A172 (cell line): ENCODE results near the gene MPRIP. TPM values are rescaled to one million over a fixed set of nuclear protein-coding genes. Genes with fewer than 3 reads are reported as not detected.
"Not testable (repeated sequence)": the region's sequence is repeated elsewhere in the genome, so short reads cannot be mapped to it uniquely, and the experiment has no call there.

Experiments
- DNase-seq: peaks from one replicate; pipeline ENCODE4 v3.0.0-alpha.2; 2015; ENCODE audit warnings: low spot score
- total RNA-seq: library from RNA; depleted of rRNA; stranded (reverse); fragments of >200 nt; shearing (Covaris generic); gene quantifications from 2 replicates; pipeline ENCODE4 v1.2.3, GENCODE V29; 2014

Gene MPRIP
- total RNA-seq, 1 experiment from 2014 or later: 299 TPM

DNA sequence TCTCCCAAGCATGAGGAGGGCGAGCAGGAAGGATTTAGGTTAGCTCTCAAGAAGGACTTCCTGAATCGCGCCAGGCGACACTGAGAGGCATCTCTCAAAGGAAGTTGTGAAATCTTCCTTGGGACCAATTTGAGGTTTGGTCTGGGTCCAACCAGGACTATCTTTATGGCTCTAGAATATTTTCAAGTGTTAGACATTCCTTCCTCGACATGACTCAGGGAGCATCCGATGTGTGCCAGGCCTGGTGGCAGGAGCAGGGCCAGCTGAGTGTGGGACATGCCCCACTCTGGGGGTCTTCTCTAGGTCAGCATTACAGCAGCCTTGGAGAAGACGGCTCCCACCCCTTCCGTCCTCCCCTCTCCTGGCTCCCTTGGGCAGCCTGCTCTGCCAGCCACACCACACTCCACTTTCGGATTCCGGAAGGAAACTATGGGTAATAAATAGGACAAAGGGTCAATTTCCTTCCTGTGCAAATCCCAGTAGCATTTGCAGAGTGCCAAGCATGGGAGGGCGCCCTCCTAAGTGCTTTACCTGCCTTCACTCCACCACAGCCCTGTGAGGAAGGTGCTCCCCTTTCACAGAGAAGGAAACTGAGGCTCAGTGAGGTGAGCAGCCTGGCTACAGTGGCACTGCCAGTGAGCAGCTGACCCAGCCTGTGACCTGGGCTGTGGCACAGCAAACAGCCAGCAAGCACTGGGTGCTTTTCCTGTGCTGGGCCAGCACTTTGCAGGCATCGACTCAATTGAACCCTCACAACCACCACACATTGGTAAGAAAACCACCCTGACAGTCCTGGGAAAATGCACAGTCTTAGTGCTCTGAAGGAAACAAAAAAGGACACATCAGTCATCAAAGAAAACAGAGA lies 31.0 kb upstream of the MPRIP start:
- peak; percentile 97 for DNase-seq

DNA sequence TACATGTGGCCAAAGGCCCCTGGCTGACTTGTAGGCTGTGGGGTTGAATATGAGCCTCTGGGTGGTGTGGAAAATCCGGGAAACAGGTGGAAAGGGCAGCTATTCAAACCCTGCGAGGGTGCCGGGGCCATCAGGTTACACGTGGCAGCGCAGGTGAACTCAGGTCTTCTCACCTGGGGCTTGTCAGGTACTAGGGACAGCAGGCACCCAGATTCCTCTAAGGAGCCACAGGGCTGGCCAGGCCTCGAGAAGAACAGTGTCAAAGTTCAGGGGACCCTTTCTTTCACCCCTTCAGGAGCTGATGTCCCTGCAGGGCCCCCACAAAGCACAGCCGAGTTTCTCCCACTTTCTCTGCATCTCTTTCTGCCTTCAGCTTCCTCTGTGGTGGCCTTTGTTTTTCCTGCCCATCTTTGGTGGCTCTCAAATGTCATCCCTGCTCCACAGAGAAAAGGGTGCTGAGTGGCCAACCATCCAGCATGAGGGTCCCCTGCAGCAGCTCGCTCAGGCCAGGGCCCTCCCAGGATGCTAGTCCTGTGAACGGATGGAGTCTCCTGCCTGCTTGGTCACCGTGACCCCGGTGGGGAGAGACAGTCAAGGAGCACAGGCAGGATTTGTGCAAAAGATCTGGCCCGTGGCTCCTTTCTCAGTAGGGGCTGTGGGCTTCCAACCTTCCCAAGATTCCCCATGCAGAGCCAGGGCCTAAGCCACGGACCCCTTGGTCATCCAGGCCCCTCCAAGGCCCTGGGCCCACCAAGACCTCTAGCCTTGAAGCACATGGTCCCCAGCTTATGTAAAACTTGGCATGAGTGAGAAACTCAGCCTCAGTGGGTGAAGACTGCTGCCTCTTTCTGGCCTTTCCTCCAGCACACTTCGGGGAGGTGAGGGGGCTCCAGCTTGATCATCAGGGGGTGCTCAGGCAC lies 28.2 kb upstream of the MPRIP start:
- DNase-seq: not testable (repeated sequence)

DNA sequence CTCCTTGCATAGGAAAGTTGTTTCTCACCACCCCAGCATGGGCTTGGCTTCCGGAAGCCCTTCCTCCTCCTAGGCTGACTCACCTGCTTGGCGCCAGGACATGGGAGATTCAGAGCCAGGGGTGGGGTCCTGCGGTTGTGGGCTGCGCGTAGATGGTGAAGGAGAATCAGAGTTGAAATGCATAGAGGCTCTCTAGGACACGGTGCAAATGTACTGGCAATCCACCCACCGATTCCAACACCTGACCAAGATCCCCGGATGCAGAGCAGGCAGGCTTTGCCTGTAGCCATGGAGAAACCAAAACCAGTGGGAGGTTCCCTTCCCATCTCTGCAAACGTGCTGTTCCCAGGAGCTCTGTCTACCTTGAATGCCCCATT lies 27.5 kb upstream of the MPRIP start:
- DNase-seq: peak; percentile 94

DNA sequence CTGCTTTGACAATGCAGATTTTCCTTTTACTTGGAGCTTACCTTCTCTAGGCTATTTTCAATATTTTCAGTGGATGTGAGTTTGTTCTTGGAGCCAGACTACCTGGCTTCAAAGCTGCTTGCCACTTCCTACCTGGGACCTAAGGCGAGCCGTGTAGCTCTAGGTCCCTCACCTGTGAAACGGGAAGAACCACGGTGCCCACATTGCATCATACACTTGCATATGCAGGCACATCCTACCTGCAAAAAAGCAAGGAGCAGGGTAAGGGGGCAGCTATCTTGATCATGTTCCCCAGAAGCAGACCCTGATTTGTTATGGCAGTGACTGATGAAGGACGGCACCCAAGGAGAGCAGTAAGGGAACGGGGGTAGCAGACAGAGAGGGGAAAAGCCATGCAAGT lies 27.0 kb upstream of the MPRIP start:
- DNase-seq: no peak

DNA sequence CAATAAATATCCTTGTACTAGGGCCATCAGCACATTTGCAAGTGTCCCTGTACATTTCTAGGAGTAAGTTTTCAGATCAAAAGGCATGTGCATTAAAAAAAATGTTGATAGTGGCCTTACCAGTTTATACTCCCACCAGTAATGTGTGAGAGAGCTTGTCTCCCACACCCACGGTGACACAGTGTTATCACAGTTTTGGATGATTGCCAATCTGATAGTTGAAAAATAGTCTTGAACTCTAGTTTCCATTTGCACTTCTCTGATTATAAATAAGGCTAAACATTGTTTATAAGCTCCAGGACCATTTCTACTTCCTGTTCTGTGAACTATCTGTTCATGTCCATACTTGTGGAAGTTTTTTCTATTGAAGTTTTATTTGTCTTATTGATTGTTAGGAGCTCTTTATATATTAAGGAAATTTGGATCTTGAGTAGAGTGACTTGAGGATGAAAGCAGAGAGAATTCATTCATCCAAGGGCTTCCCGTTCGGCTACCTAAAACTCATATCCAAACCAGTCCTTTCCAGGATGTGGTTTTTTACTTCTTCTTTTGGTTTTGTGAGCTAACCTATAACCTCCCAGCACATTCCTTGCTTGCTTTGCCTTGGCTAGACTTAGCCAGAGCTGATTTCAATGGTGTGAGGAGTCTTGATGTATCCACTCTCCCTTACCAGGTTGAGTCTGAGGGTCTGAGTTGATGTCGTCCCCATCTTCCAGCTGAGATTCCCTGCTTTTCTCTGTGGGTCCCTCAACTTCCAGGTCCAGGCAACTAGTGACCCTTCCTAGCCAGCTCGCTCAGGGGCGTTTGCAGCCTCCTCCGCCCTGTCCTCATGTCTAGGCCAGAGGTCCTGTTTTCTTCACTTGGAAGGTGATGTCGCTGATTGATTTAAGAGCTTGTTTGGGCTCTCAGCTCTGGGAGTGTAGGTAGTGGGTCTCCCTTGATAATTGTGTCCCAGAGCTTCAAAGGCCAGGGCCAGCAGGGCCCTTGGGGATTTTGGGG lies 25.8 kb upstream of the MPRIP start:
- DNase-seq: not testable (repeated sequence)

DNA sequence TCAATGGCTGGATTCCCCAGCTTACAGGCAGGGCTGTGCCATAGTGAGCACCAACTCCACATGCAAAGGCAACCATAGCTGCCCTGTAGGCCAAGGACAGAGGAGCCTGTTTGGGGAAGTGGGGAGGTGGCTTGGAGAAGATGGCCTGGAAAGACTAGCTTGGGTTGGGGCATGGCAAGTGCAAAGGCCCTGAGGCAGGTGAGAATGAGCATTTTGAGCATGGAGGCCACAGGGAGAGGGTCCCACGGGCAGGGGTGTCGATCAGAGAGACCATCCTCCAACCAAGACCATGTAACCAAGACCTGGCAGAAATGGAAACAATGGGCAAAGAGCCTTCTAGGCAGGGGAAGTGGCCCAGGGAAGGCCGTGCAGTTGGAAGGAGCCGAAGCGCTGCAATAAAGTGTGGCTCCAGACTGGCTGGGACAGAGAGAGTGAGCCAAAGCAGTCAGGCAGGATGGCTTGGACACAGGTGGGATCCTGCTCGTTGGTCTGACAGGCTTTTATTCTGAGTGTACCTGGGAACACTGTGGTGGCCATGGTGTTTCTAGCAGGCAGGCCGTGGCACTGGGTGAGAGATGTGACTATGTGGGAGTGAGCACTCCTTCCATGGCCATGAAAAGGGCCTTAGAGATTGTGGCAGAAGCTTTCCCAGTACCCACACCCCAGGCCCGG lies 24.8 kb upstream of the MPRIP start:
- no peak for DNase-seq

DNA sequence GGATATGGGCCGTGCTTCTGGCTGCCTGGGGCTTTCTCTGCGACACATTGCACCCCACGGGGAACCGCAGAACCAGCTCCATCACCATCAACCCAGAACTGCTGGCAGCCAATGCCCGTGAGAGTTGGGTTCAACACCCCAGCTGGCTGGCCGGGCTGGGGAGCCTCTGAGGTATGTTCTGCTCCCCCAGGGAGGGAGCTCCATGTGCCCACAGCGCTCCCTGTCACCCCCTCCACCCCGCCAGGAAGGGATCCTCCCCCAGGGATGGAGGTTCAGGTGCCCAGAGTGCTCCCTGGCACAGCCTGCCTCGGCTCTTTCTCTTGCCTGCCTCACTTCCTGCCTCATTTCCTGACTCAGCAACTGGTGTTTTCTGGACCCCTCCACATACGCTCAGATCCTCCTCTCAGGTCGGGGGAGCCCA lies 24.2 kb upstream of the MPRIP start:
- no peak for DNase-seq

DNA sequence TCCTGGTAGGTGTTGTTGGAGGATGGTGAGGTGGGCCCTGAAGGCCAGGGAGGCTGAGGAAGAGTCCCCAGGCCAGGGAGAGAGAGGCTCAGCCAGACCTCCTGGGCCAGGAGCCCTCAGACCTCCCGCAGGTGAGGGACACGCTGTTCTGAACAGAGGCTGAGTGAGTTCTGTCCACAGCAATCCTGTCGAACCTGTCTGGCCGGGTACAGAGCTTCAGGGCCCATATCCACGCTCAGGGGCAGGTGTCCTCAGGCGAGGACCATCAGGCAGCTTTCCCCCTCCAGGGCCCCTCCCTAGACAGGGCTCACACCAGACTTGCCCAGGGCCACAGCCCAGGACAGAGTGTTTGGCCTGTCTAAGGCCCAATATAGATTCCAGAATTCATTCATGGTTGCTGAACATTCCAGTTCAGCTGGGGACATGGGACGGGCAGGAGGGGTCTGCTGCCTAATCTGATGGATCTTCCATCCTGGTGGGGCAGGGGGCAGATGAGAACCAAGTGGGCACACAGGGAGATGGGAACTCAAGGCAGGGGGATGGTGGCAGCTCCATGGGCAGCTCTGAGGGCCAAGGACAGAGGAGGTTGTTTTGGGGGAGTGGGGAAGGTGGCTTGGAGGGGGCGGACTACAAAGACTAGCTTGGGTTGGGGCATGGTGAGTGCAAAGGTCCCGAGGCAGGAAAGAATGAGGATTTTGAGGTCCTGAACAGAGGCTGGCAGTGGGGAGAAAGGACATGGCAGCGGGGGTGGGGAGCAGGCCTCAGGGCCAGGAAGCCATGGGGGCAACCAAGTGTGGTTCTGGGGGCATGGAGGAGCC lies 23.4 kb upstream of the MPRIP start:
- DNase-seq: no peak

DNA sequence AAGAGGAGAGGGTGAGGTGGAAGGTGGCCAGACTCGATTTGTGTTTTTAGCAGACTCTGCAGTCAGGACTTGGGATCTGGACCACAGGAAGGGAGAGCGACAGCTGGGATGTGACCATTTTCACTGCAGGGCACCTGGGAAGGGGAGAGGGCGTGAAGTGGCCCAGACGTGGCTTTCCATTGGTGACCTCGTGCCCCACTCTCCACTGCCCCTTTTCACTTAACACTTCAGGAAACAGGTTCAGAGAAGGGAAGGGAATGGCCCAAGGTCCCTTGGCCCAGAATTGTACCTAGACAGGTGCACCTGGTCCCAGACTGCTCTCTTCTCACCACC lies 22.9 kb upstream of the MPRIP start:
- no peak for DNase-seq

DNA sequence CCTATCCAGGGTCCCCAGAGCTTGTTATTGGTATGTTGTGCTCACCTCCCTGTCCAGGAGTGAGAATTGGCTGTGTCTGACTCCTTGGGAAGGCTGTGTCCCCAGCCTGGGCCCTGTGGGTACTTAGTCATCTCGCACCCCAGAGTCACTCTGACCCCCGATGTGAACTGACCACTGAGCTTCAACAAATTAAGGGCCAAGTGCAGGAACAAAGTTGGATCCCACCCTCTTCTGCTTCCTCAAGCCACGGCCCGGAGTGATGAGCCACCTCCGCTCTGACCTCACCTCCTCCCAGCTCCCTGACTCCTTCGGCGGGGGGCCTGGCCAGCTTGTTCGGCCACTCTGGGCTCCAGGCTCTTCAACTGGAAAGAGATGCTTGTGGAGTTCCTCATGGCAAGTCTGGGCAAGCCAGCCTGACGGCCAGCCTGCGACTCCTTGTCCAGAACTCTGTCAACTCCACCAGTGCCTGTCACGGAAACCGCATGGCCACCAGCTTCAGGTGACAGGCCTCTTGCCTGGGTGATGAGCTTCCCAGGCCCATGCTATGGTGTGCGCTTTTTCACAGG lies 22.3 kb upstream of the MPRIP start:
- no peak for DNase-seq

DNA sequence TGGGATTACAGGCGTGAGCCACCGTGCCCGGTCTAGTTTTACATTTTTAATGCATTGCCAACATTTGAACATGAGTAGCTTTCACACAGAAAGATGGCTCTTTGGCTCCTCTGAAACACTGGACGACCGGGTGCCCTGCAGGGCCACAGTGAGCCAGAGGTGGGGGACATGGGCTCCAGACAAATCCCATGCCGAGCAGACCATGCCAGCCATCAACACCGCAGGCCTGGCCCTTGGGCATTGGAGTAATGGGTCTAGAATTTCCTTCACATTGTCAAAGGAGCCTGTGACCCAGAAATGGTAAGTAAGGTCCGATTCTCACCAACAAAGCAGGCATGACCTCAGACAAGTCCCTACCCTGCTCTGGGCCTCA lies 21.4 kb upstream of the MPRIP start:
- DNase-seq: no peak

DNA sequence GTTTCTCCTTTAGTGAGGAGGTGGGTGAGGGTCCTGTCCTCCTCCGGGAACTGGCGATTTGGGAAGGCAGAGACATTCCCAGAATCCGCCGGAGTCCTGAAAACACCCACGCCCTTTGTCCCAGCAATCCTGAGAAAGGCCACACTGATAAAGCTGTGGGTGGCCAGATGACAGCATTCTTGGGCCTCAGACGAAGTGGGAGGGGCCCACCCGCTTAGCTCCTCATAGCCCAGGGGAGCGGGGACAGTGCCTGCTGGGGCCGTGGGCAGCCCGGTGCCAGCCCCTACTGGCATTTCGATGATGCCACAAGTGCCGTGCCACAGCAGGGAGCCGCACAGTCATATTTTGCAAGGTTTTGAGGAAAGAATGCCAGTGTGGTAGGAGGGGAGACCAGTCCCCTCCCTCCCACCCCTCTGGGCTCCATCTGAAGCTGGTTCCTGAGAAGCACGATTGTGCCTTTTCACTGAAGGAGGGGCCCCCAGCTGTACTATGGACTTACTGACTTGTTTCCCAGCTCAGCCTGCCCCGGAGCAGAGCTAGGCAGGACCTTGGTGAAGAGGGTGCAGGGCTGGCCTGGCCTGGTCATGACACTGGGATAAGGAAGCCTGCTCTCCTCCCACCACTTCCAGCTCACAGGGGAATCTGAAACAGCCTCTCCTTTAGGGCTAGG lies 20.9 kb upstream of the MPRIP start:
- peak; percentile 95 for DNase-seq

DNA sequence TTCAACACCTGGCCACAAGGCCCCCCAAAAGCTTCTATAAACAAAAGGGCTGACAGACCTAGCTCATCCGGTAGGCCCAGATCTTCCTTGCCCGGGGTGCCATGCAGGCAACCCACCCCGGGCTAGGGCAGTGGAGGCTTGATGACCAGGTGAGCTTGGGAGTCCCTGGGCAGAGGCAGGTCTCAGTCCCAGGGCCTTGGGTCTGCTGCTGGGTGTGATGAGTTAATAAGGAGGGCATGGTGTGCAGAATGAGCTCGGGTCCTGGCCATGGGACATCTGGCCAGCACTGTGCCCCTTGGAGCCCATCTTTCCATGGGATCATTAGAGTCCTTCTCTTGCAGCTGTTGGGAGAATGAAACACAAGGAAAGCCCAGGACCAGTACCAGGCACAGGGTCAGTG lies 20.2 kb upstream of the MPRIP start:
- no peak for DNase-seq

DNA sequence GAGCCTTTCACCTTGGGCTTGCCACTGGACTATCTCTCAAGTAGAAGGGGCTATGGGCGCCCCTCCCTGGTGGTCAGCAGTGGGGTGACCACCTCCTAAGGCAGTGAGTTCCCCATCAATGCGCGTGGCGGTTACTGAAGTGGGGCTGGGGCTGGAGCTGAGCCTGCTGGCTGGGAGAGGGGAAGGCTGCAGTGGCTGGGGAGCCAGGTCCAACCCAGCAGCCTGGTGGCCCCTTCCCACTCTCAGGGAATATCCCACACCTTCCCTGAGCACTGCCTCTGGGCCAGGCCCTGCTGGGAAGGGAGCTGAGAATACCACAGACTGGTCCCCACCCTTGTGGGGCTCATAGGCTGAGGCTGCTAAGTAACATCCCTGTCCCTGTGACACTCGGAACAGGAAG lies 19.8 kb upstream of the MPRIP start:
- DNase-seq: no peak

DNA sequence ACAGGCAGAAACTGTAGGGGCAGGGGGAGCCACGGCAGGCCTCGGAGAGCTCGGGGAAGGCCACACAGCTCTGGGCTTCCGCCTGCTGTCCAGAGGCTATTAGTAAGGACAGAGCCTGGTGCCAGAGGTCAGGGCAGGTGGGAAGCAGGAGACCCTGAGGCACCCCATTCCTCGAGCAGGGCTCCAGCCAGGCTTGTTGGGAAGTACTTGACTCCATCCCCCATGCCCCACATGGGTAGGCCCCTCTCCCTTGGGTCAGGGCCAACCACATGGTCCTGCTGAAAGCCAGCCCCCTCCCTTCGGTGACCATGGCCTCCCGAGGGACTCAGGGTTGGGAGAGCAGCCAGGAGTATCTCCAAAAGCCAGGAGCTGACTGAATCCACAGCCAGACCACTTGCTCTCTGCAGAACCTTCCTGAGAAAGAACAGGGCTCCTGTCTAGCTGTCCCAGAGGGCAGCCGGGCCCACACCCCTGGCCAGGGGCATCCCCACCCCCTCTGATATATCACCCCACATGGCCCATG lies 17.4 kb upstream of the MPRIP start:
- DNase-seq: no peak

DNA sequence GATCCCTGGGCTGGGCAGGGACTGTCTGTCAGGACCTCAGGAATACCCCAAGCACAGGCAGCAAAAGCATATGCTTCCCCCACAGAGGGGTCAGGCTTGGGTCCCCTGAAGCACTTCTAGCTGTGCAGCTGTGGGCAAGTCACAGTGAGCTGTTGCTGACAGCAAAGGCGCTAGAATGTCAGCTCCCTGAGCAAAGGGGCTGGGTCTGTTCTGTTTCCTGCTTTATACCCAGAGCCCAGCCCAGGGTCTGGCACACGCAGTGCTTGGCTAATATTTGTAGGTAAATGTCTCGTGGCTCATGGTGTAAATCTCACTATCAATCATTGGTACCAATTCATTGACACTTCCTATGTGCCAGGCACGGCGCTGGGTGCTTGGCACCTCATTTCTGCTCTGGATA lies 16.6 kb upstream of the MPRIP start:
- no peak for DNase-seq

DNA sequence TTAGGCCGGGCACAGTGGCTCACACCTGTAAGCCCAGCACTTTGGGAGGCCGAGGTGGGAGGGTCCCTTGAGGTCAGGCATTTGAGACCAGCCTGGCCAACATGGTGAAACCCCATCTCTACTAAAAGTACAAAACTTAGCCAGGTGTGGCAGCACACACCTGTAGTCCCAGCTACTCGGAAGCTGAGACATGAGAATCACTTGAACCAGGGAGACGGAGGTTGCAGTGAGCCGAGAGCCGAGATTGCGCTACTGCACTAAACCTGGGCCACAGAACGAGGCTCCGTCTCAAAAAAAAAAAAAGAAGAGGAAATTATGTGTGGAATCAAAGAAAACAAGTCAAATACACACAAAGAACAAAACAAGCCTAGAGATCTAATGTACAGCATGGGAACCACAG lies 16.1 kb upstream of the MPRIP start:
- DNase-seq: no peak

DNA sequence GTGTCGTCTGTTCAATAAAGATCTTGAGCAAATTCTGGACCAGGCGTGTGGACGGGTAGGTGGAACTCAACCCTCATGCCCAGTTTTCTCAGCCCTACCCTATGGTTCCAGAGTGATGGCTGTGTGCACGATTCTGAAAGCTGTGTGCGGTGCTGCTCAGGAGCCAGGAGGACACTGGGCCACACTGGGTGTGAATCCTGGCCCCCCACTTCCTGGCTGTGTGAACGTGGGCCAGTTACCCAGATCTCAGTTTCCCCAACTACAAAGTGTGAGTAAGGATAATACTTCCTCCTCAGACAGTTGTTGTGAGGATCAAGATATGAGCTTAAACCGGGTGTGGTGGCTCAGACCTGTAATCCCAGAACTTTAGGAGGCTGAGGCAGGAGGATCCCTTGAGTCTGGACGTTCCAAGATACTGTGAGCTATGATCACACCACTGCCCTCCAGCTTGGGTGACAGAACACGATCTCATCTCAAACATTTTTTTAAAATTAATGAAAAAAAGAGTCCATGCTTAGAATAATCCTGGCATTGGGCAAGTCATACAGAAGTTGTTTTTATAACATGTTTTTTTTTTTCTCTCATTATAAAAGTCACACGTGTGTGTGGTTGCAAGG lies 14.7 kb upstream of the MPRIP start:
- DNase-seq: no peak
